Small intestine (tissue), 7 donors: Measurements from ENCODE around the gene DLEU7. TPM values are rescaled to one million over a fixed set of nuclear protein-coding genes. Genes with fewer than 3 reads are reported as not detected.

Experiments used
- DNase-seq, 2 donors: peaks; one replicate each; pipeline versions ENCODE4 v3.0.0 to v3.0.0-alpha.2; 2013
- FAIRE-seq: peaks from 2 replicates; lab custom pipeline; 2012; peaks lifted over from hg19 to GRCh38; lab: Jason Lieb, UNC
- H3K27ac ChIP-seq, 3 donors: one replicate each; pipeline ENCODE4 v1.5.1; 2013; ENCODE audit warnings: low read length in 2 of 3, mild to moderate bottlenecking in 2 of 3, control low read depth in 1 of 3, inconsistent platforms in 1 of 3, low read depth in 1 of 3, moderate library complexity in 1 of 3
- H3K27me3 ChIP-seq, 3 donors: one replicate each; pipeline ENCODE4 v1.6.1; 2013; ENCODE audit warnings: low read length in 3 of 3, inconsistent platforms in 1 of 3; ENCODE audit not compliant: control insufficient read depth in 3 of 3, insufficient read depth in 3 of 3
- H3K36me3 ChIP-seq, 3 donors: one replicate each; pipeline ENCODE4 v1.6.1; 2013; ENCODE audit warnings: low read length in 3 of 3, inconsistent platforms in 1 of 3, low read depth in 1 of 3, mild to moderate bottlenecking in 1 of 3, moderate library complexity in 1 of 3; ENCODE audit not compliant: control insufficient read depth in 3 of 3, insufficient read depth in 2 of 3
- H3K4me1 ChIP-seq, 3 donors: one replicate each; pipeline ENCODE4 v1.6.1; 2013; ENCODE audit warnings: low read length in 2 of 3, inconsistent platforms in 1 of 3, low read depth in 1 of 3, mild to moderate bottlenecking in 1 of 3, moderate library complexity in 1 of 3; ENCODE audit not compliant: control insufficient read depth in 3 of 3, insufficient read depth in 2 of 3
- H3K4me3 ChIP-seq, 3 donors: one replicate each; pipeline ENCODE4 v1.5.1; 2013; ENCODE audit warnings: low read length in 3 of 3, control low read depth in 1 of 3, inconsistent platforms in 1 of 3, low read depth in 1 of 3, mild to moderate bottlenecking in 1 of 3, moderate library complexity in 1 of 3
- H3K9me3 ChIP-seq, 2 donors: one replicate each; pipeline ENCODE4 v1.6.1; 2013; ENCODE audit warnings: low read depth in 1 of 2, low read length in 1 of 2; ENCODE audit not compliant: control insufficient read depth in 2 of 2, insufficient read depth in 1 of 2
- WGBS, 3 donors: extraction: QIAGEN DNeasy Blood & Tissue Kit; methylation state at CpG; one replicate each; pipeline ENCODE4 v1.1.7; 2013; 5-methylcytosine and 5-hydroxymethylcytosine counted together
- polyA plus RNA-seq, 4 donors: library from polyadenylated mRNA; stranded (reverse) in 3 of 4; unstranded in 1 of 4; fragments of 200-250 nt in 3 of 4; fragments of 120-200 nt in 1 of 4; gene quantifications; one replicate each; pipeline versions ENCODE4 v1.2.1 to v1.2.3, GENCODE V29; 2013
- donor health status: healthy with polysubstance abuse.
- donor health status: control.
- donor health status: control.
- donor health status: Bipolar disorder and iron deficiency.
- donor health status: healthy.

DLEU7 gene
- polyA plus RNA-seq, 4 donors: 0.18 to 0.53 (median 0.27) TPM; not detected in 1

DNA sequence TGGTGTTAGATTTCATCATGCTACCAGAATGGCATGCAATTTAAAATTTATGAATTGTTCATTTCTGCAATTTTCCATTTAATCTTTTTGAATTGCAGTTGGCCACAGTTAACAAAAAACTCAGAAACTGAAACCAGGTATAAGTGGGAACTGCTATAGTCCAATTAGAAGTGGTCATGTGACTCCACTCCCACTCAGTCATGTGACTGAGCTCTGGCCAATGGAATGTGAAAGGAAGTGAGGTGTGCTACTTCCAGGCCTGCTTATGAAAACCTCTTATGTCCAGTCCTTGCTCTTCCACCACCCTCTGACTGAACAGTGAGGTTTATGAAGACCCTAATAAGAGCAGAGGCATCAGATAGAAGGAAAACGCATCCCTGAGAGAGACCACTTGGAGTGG is 47.0 kb downstream of the DLEU7 start:
- H3K4me3 ChIP-seq: no peak overlapping the region
- no peaks in the 10 kb centered on the region for H3K27me3 ChIP-seq
- FAIRE-seq (no peak), DNase-seq (no peak)
- H3K9me3 ChIP-seq: no peaks in the 10 kb centered on the region
- no peak overlapping the region for H3K27ac ChIP-seq
- 91 to 100% (median 93%) methylated on average over 1 of the region's 1 CpG for WGBS, 3 donors
- peaks cover 0 to 5% (median 0%) of the 10 kb centered on the region in 3 donors for H3K4me1 ChIP-seq
- no peaks in the 10 kb centered on the region for H3K36me3 ChIP-seq

DNA sequence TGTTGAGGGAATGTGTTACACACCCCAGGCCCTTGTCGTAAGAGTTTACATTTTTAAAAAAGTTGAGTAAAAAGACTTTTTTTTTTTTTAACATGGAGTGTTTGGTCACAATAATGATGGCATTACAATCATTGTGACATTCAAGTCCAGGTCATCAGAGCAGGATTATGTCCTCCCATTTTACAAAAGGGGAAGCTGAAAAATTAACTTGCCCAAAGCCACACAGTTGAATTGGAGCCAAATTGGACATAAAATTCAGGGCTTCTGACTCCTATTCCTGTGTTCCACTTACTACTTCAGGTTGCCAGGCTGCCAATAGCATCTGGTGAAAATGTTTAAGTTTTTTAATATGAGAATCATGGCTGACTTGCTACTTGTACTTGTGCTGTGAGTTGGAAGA is 49.3 kb downstream of the DLEU7 start:
- H3K27ac ChIP-seq: no peak overlapping the region
- no peaks in the 10 kb centered on the region for H3K27me3 ChIP-seq
- no peak overlapping the region for H3K4me3 ChIP-seq
- H3K36me3 ChIP-seq: no peaks in the 10 kb centered on the region
- H3K9me3 ChIP-seq: no peaks in the 10 kb centered on the region
- DNase-seq (no peak), FAIRE-seq (no peak)
- H3K4me1 ChIP-seq: no peaks in the 10 kb centered on the region
- WGBS, 3 donors: 94 to 98% (median 97%) methylated on average over 1 of the region's 1 CpG

DNA sequence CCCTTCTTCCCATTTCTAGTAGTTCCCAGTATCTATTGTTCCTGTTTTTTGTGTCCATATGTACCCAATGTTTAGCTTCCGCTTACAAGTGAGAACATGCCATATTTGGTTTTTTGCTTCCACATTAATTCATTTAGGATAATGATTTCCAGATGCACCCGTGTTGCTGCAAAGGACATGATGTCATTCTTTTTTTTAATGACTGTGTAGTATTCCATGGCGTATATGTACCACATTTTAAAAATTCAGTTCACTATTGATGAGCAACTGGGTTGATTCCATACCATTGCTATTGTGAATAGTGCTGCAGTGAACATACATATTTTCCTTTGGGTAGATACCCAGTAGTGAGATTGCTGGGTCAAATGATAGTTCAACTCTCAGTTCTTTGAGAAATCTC is 50.5 kb downstream of the DLEU7 start:
- DNase-seq: no peak
- no peaks in the 10 kb centered on the region for H3K9me3 ChIP-seq
- no peak overlapping the region for H3K4me3 ChIP-seq
- H3K4me1 ChIP-seq: no peaks in the 10 kb centered on the region
- no peaks in the 10 kb centered on the region for H3K36me3 ChIP-seq
- no peak overlapping the region for H3K27ac ChIP-seq
- FAIRE-seq: no peak
- H3K27me3 ChIP-seq: no peaks in the 10 kb centered on the region
- 63 to 88% (median 76%) methylated on average over 3 of the region's 3 CpGs for WGBS, 3 donors

DNA sequence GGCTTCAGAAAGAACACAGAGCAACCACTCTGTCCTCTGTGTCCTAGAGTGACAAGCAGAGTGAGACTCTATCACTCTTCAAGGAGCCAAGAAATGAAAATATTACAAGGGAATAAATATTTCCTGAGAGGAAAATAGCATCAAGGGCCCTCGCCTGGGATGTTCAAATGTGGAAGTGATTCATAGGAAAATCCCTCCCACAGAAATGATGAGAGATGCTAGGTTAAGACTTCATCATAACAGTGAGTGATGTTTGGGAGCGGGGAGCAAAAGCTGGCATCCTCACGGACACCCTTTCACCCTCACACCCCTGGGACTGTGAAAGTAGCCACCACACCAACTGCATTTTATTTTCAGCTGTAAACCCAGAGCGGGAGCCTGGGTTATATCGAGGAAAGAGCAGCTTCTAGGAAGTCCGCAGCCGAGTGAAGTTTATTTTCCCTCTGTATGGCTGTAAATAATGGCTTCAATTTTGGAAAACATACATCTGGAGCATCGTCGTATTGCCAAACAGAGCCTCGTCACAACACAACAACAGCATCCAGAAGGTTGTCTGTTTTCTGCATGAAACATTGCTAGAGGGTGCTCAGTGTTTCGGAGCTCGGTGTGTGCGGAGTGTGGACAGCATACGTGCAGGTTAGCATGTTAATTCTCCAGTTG is 54.8 kb downstream of the DLEU7 start:
- H3K27ac ChIP-seq: peak overlapping the region in 1 of 3 donors; percentile 29
- FAIRE-seq (no peak), DNase-seq (no peak)
- no peaks in the 10 kb centered on the region for H3K4me1 ChIP-seq
- no peak overlapping the region for H3K4me3 ChIP-seq
- H3K9me3 ChIP-seq: no peaks in the 10 kb centered on the region
- no peaks in the 10 kb centered on the region for H3K36me3 ChIP-seq
- WGBS, 3 donors: 69 to 88% (median 82%) methylated on average over 14 of the region's 14 CpGs
- no peaks in the 10 kb centered on the region for H3K27me3 ChIP-seq

DNA sequence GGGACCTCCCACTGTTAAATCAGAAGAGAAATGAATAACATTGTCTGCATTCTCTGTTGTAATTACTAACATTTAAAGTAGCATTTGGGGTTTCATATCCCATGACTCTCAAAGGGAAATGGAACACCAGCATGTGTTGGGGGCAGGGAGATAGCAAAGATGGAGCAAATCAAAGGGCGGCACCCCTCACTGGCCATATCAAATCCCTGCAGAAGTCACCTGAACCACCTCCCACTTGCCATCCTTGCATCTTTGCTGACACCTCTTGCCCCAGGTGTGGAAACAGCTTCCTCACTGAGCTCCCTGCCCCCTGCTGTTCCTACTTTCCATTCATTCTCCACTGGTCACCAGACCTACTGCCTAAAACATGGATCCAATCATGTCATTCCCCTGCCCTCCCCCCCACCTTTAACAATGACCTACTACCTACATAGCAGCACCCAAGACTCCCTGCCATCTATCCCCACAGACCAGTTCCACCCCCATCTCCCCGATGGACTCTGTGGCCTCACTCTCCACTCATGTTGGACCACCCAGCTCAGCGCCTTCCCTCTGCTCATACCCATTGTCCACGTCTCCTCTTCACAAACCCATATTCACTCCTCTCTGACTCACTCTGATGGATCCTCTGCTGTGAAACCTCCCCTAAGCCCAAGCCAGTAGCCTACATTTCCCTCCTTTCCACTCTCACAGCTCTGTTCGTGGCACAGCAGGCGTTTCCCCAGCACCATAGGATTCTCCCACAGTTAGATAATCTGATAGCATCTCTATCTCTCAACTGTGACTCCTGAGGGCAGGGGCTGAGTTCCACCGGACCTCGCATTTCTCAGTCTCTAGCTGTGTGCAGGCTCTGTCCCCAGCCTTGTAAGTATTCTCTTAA is 55.9 kb downstream of the DLEU7 start:
- no peaks in the 10 kb centered on the region for H3K36me3 ChIP-seq
- no peak overlapping the region for H3K27ac ChIP-seq
- DNase-seq (no peak), FAIRE-seq (no peak)
- H3K4me1 ChIP-seq: no peaks in the 10 kb centered on the region
- H3K27me3 ChIP-seq: no peaks in the 10 kb centered on the region
- WGBS, 3 donors: 90 to 92% (median 91%) methylated on average over 8 of the region's 8 CpGs
- no peaks in the 10 kb centered on the region for H3K9me3 ChIP-seq
- H3K4me3 ChIP-seq: no peak overlapping the region

DNA sequence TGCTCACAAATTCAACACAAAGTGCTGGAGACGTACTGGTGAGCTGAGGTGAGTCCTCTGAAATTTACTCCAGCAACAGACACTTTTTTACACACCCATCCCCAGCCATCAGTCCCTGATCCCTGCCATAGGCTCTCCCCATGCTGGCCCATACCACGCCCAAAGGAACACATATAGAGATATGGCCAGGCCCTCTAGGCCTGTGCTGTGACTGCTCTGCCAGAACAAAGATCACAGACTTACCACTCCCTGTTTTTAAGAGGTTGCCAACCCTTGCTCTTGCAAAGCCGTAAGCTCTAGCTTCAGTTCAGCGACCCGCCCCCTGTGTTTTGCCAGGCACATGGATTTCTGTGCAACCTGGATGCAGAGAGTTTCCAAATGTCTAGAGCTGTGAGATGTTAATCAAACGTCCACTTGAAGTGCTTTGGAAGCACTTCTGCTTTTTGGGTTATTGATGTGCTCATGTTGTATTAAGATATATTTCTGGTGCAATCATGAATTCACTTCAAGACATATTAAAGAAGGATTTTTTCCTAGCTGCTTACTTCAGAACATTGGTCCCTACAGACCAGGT is 59.7 kb downstream of the DLEU7 start:
- Histone ChIP-seq H3K4me1 (no peaks in the 10 kb centered on the region), H3K4me3 (no peak overlapping the region), H3K27ac (no peak overlapping the region), H3K9me3 (no peaks in the 10 kb centered on the region), H3K27me3 (peaks cover 0 to 5% (median 0%) of the 10 kb centered on the region in 3 donors), H3K36me3 (no peaks in the 10 kb centered on the region)
- FAIRE-seq (no peak), DNase-seq (peak in 1 of 2 donors; percentile 5)
- 40 to 76% (median 64%) methylated on average over 6 of the region's 6 CpGs for WGBS, 3 donors

DNA sequence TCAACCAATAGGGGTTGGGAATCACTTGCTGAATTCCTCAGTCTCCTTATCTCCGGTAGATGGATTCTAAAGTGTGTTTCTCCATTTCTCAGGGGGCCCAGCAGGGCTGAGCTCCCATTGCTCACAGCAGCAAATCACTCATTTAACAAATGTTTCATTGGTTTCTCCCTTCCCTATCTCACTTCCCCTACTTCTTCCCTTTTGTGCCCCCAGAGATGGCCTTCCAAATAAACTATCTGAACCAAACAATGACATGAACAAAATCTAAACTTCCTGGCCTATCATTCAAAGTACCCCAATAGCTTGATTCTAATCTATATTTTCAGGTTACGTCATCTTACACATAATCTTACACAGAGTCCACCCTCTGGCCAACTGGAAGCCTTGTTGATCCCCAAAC is 60.4 kb downstream of the DLEU7 start:
- Histone ChIP-seq H3K27ac (no peak overlapping the region), H3K36me3 (no peaks in the 10 kb centered on the region)
- FAIRE-seq: no peak

DNA sequence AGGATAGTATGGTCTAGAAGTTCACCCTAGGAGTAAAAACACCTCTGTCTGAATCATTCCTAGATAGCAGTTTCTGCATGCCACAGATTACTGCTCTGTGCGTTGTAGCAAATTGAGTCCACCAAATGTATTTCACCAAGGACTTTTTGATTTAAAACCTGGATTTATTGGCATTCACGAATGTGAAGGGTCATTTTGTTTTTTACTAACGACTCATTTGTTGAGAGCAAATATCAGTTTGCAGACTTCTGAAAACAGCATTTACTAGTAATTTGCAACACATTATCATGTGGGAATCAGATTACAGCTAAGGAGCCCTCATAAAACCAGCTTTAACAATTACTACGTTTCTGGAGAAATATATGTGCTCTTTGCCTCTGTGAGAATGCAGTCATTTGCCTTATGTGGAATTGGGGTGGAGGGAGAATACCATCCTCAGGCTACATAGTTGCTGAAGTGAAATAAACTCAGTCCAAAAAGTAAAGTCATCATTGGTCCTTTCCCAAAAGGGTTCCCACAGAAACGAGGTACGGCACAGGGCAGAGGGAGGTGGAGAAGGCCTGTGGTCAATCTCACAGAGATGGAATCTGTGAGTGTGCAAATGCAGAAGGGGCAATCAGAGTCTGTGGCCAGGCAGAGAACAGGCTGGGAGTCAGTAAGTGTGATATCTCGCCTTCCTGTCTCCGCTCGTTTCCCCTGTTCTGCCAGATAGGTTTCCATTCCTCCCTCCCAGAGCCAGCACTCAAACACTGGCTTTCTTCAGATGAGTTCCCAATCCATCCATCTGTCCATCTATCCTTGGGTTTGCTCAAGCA is 63.1 kb downstream of the DLEU7 start:
- WGBS, 3 donors: 58 to 69% (median 59%) methylated on average over 9 of the region's 9 CpGs
- H3K36me3 ChIP-seq: no peaks in the 10 kb centered on the region
- DNase-seq (no peak), FAIRE-seq (no peak)
- no peak overlapping the region for H3K27ac ChIP-seq
- peaks cover 0 to 5% (median 0%) of the 10 kb centered on the region in 3 donors for H3K27me3 ChIP-seq
- H3K4me3 ChIP-seq: no peak overlapping the region
- H3K9me3 ChIP-seq: peaks cover 0 to 5% of the 10 kb centered on the region in 2 donors
- no peaks in the 10 kb centered on the region for H3K4me1 ChIP-seq

More for the DNA sequence above, 60.4 kb downstream of the DLEU7 start:
- Histone ChIP-seq H3K4me3 (no peak overlapping the region), H3K4me1 (no peaks in the 10 kb centered on the region), H3K27me3 (peaks cover 0 to 5% (median 0%) of the 10 kb centered on the region in 3 donors), H3K9me3 (no peaks in the 10 kb centered on the region)
- DNase-seq: no peak
- 69 to 85% (median 79%) methylated on average over 2 of the region's 2 CpGs for WGBS, 3 donors
